Nephron (organoid): ENCODE measurements around the gene AFG1L.
"Not testable (repeated sequence)": the region's sequence is repeated elsewhere in the genome, so short reads cannot be mapped to it uniquely, and the experiment has no call there.

ENCODE experiments used
- H3K27ac Mint-ChIP-seq, 3 experiments: 2 replicates each; pipeline ENCODE4 v1.8.0; 2020; ENCODE audit warnings: mixed read lengths in 3 of 3, mild to moderate bottlenecking in 2 of 3, moderate library complexity in 1 of 3
- H3K27me3 Mint-ChIP-seq: 2 replicates; pipeline ENCODE4 v1.8.0; 2021; ENCODE audit warnings: low read depth, mild to moderate bottlenecking, moderate library complexity, mixed read lengths
- H3K36me3 Mint-ChIP-seq: 2 replicates; pipeline ENCODE4 v1.8.0; 2020; ENCODE audit warnings: low read depth, mixed read lengths
- H3K4me1 Mint-ChIP-seq: 2 replicates; pipeline ENCODE4 v1.8.0; 2020; ENCODE audit warnings: mixed read lengths
- H3K4me3 Mint-ChIP-seq, 3 experiments: 2 replicates each; pipeline ENCODE4 v1.8.0; 2020; ENCODE audit warnings: mild to moderate bottlenecking in 3 of 3, mixed read lengths in 3 of 3, moderate library complexity in 2 of 3
- H3K9me3 Mint-ChIP-seq: 2 replicates; pipeline ENCODE4 v1.8.0; 2020; ENCODE audit warnings: mixed read lengths
- CTCF ChIP-seq, 3 experiments: fragments of 200-600 bp; sonication (generic); IDR thresholded peaks; one replicate each; pipeline ENCODE4 v1.5.0; 2021; ENCODE audit warnings: antibody characterized with exemption in 3 of 3; ENCODE audit not compliant: unreplicated experiment in 3 of 3

Gene AFG1L

DNA sequence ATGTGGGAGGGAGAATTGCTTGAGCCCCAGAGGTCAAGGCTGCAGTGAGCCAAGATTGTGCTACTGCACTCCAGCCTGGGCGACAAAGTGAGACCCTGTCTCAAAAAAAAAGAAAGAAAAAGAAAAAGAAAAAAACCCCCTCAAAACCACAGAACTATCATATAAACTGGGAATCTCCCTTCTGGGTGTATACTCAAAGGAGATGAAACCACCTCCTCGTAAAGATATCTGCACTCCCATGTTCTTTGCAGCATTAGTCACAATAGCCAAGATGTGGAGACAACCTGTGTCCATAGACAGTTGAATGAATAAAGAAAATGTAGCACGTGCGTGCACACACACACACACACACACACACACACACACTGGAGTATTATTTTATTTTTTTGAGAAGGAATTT is 8.5 kb upstream of the AFG1L start:
- H3K4me3 Mint-ChIP-seq: no peak overlapping the region
- H3K4me1 Mint-ChIP-seq: no peaks in the 10 kb centered on the region
- H3K27ac Mint-ChIP-seq: no peak overlapping the region
- H3K27me3 Mint-ChIP-seq: peaks cover 5% of the 10 kb centered on the region
- H3K36me3 Mint-ChIP-seq: no peaks in the 10 kb centered on the region
- no peak for TF ChIP-seq CTCF (IDR thresholded peaks at IDR 0.05; ENCODE audit: unreplicated experiment in 3 of 3)
- H3K9me3 Mint-ChIP-seq: no peaks in the 10 kb centered on the region

DNA sequence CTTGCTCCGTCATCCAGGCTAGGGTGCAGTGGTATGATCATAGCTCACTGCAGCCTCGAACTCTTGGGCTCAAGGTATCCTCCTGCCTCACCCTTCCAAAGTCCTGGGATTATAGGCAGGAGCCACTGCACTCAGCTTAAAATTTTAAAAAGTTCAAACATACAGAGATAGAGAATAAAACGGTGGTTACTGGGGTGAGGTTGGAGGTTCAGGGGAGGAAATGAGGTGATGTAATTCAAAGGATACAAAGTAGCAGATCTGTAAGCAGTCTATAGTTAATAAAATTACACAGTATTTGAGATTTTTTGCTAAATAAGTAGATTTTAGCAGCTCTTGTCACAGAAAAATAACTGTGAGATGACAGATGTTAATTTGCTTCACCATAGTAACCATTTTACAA is 7.5 kb upstream of the AFG1L start:
- Mint-ChIP-seq H3K36me3 (no peaks in the 10 kb centered on the region), H3K9me3 (no peaks in the 10 kb centered on the region), H3K4me1 (no peaks in the 10 kb centered on the region), H3K27ac (no peak overlapping the region), H3K4me3 (no peak overlapping the region), H3K27me3 (peaks cover 5% of the 10 kb centered on the region)
- TF ChIP-seq CTCF (IDR thresholded peaks at IDR 0.05; ENCODE audit: unreplicated experiment in 3 of 3): no peak

GRCh38 chr6:108288742-108289141 is 6.1 kb upstream of the AFG1L start:
- Mint-ChIP-seq H3K27ac (no peak overlapping the region), H3K36me3 (no peaks in the 10 kb centered on the region), H3K9me3 (no peaks in the 10 kb centered on the region), H3K27me3 (peaks cover 3% of the 10 kb centered on the region), H3K4me1 (no peaks in the 10 kb centered on the region), H3K4me3 (no peak overlapping the region)
- TF ChIP-seq CTCF (IDR thresholded peaks at IDR 0.05; ENCODE audit: unreplicated experiment in 3 of 3): no peak

GRCh38 chr6:108291091-108291490 is 3.8 kb upstream of the AFG1L start:
- Mint-ChIP-seq H3K4me1 (peaks cover 6% of the 10 kb centered on the region), H3K36me3 (no peaks in the 10 kb centered on the region), H3K27me3 (no peaks in the 10 kb centered on the region), H3K27ac (no peak overlapping the region), H3K4me3 (no peak overlapping the region), H3K9me3 (no peaks in the 10 kb centered on the region)
- TF ChIP-seq CTCF (IDR thresholded peaks at IDR 0.05; ENCODE audit: unreplicated experiment in 3 of 3): no peak

DNA sequence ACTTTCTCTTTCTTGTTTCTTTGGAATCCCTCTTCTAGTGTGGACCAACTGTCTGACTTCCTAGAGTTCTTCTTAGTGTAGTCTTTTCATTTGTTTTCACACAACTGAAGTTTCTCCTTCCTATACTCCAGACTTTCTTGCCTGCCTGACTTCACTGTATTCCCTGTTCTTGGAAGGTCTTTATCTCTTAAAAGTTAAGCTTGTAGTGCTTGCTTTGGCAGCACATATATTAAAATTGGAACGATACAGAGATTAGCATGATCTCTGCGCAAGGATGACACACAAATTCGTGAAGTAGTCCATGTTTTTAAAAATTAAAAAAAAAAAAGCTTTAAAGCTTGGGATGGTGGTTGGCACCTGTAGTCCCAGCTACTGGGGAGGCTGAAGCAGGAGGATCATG is 2.3 kb upstream of the AFG1L start:
- H3K4me3 Mint-ChIP-seq: peak overlapping the region; percentile 54 to 69 (median 55)
- H3K4me1 Mint-ChIP-seq, H3K9me3 Mint-ChIP-seq, H3K27me3 Mint-ChIP-seq, H3K36me3 Mint-ChIP-seq: not testable (repeated sequence)
- H3K27ac Mint-ChIP-seq: peak overlapping the region in 2 of 3 experiments; percentile 20 to 55

DNA sequence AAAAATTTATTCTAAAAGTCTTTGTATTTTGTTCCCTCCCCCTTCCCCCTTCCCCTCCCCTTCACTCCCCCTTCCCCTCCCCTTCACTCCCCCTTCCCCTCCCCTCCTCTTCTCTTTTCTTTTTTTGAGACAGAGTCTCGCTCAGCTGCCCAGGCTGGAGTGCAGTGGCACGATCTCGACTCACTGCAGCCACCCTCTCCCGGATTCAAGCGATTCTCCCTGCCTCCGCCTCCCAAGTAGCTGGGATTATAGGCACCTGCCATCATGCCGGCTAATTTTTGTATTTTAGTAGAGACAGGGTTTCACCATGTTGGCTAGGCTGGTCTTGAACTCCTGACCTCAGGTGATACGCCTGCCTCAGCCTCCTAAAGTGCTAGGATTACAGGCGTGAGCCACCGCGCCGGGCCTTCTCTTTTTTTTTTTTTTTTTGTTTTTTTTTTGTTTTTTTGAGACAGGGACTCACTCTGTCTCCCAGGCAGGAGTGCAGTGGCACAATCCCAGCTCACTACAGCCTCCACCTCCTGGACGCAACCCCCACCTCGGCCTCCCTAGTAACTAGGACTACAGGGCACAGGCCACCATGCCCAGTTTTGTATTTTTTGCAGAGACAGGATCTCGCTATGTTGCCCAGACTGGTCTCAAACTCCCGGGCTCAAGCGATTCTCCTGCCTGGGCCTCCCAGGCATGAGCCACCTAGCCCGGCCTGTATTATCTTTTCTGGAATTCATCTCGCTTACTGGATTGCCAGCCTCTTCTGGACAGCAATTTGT is 1.1 kb upstream of the AFG1L start:
- peaks cover 6% of the 10 kb centered on the region for H3K4me1 Mint-ChIP-seq
- peak overlapping the region; percentile 96 to 99 (median 97) for H3K27ac Mint-ChIP-seq
- no peaks in the 10 kb centered on the region for H3K36me3 Mint-ChIP-seq
- TF ChIP-seq CTCF (IDR thresholded peaks at IDR 0.05; ENCODE audit: unreplicated experiment in 3 of 3): no peak
- no peaks in the 10 kb centered on the region for H3K27me3 Mint-ChIP-seq
- no peaks in the 10 kb centered on the region for H3K9me3 Mint-ChIP-seq
- peak overlapping the region; percentile 95 to 99 (median 98) for H3K4me3 Mint-ChIP-seq
